ENCODE results near the gene CD79B. TPM values are rescaled to one million over a fixed set of nuclear protein-coding genes. Genes with fewer than 3 reads are reported as not detected.

The CD79B gene
- polyA plus RNA-seq, 1 donor from 2014 or later, result not detected

- H2AFZ ChIP-seq (ENCODE audit: low read depth, low read length), result no peak overlapping the region
- H3K9me2 ChIP-seq (ENCODE audit: insufficient read depth, low read length), result no peaks in the 10 kb centered on the region
- H3K79me2 ChIP-seq (replicated peaks; ENCODE audit: insufficient read depth, low read length), result no peaks in the 10 kb centered on the region
- TF ChIP-seq SMC3 (conservative IDR thresholded peaks at IDR 0.05; ENCODE audit: poor library complexity), result no peak
- TF ChIP-seq POLR2AphosphoS5 (IDR thresholded peaks at IDR 0.05), result no peak
- TF ChIP-seq, protein P1, sequence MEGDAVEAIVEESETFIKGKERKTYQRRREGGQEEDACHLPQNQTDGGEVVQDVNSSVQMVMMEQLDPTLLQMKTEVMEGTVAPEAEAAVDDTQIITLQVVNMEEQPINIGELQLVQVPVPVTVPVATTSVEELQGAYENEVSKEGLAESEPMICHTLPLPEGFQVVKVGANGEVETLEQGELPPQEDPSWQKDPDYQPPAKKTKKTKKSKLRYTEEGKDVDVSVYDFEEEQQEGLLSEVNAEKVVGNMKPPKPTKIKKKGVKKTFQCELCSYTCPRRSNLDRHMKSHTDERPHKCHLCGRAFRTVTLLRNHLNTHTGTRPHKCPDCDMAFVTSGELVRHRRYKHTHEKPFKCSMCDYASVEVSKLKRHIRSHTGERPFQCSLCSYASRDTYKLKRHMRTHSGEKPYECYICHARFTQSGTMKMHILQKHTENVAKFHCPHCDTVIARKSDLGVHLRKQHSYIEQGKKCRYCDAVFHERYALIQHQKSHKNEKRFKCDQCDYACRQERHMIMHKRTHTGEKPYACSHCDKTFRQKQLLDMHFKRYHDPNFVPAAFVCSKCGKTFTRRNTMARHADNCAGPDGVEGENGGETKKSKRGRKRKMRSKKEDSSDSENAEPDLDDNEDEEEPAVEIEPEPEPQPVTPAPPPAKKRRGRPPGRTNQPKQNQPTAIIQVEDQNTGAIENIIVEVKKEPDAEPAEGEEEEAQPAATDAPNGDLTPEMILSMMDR (IDR thresholded peaks at IDR 0.05; ENCODE audit: poor library complexity, severe bottlenecking), result no peak
- no peak for TF ChIP-seq TAF1 (IDR thresholded peaks at IDR 0.05; ENCODE audit: low read depth)
- no peak for TF ChIP-seq EP300 (conservative IDR thresholded peaks at IDR 0.05; ENCODE audit: poor library complexity, severe bottlenecking)
- TF ChIP-seq REST (IDR thresholded peaks at IDR 0.05; ENCODE audit: borderline replicate concordance), result no peak
- TF ChIP-seq RAD21 (conservative IDR thresholded peaks at IDR 0.05), result no peak
- no peak for TF ChIP-seq EZH2 (IDR thresholded peaks at IDR 0.05; ENCODE audit: borderline replicate concordance, insufficient read depth, low read length, poor library complexity, severe bottlenecking)
- TF ChIP-seq MXI1 (conservative IDR thresholded peaks at IDR 0.05; ENCODE audit: poor library complexity, severe bottlenecking), result no peak
- no peak overlapping the region for H3K9ac ChIP-seq (ENCODE audit: low read length)
- H3K27ac ChIP-seq (ENCODE audit: low read length), result no peak overlapping the region
- H3K27me3 ChIP-seq (ENCODE audit: insufficient read depth, low read depth, low read length), result no peaks in the 10 kb centered on the region
- H3K4me2 ChIP-seq (ENCODE audit: low read length), result no peak overlapping the region
- H3K36me3 ChIP-seq (ENCODE audit: insufficient read depth, low read length), result no peaks in the 10 kb centered on the region
- H3K9me3 ChIP-seq (ENCODE audit: low read length), result peaks cover 3% of the 10 kb centered on the region
- no peaks in the 10 kb centered on the region for H3F3A ChIP-seq (ENCODE audit: insufficient read depth, low read length, poor library complexity, severe bottlenecking)
- no peak overlapping the region for H3K4me3 ChIP-seq (ENCODE audit: low read length)
- no peaks in the 10 kb centered on the region for H4K20me1 ChIP-seq (ENCODE audit: insufficient read depth)
Measured at GRCh38 chr17:63939884-63940283, 7.8 kb upstream of the CD79B start.

GRCh38 chr17:63939401-63939800, 7.3 kb upstream of the CD79B start:
- no peaks in the 10 kb centered on the region for H3K27me3 ChIP-seq (ENCODE audit: insufficient read depth, low read depth, low read length)
- H3K36me3 ChIP-seq (ENCODE audit: insufficient read depth, low read length), result no peaks in the 10 kb centered on the region
- peaks cover 3% of the 10 kb centered on the region for H3K9me3 ChIP-seq (ENCODE audit: low read length)
- TF ChIP-seq POLR2AphosphoS5 (IDR thresholded peaks at IDR 0.05) (no peak), RAD21 (conservative IDR thresholded peaks at IDR 0.05) (no peak), EZH2 (IDR thresholded peaks at IDR 0.05; ENCODE audit: borderline replicate concordance, insufficient read depth, low read length, poor library complexity, severe bottlenecking) (no peak), EP300 (conservative IDR thresholded peaks at IDR 0.05; ENCODE audit: poor library complexity, severe bottlenecking) (no peak), MXI1 (conservative IDR thresholded peaks at IDR 0.05; ENCODE audit: poor library complexity, severe bottlenecking) (no peak), SMC3 (conservative IDR thresholded peaks at IDR 0.05; ENCODE audit: poor library complexity) (no peak), TAF1 (IDR thresholded peaks at IDR 0.05; ENCODE audit: low read depth) (no peak), REST (IDR thresholded peaks at IDR 0.05; ENCODE audit: borderline replicate concordance) (no peak)
- TF ChIP-seq, protein P1 (IDR thresholded peaks at IDR 0.05; ENCODE audit: poor library complexity, severe bottlenecking), result no peak
- H2AFZ ChIP-seq (ENCODE audit: low read depth, low read length), result no peak overlapping the region
- no peak overlapping the region for H3K4me2 ChIP-seq (ENCODE audit: low read length)
- no peaks in the 10 kb centered on the region for H3K79me2 ChIP-seq (replicated peaks; ENCODE audit: insufficient read depth, low read length)
- H3K9ac ChIP-seq (ENCODE audit: low read length), result no peak overlapping the region
- no peaks in the 10 kb centered on the region for H3F3A ChIP-seq (ENCODE audit: insufficient read depth, low read length, poor library complexity, severe bottlenecking)
- no peak overlapping the region for H3K4me3 ChIP-seq (ENCODE audit: low read length)
- no peaks in the 10 kb centered on the region for H3K9me2 ChIP-seq (ENCODE audit: insufficient read depth, low read length)
- H4K20me1 ChIP-seq (ENCODE audit: insufficient read depth), result no peaks in the 10 kb centered on the region
- no peak overlapping the region for H3K27ac ChIP-seq (ENCODE audit: low read length)

Measured in neural cell (in vitro differentiated cells).